ENCODE results near the gene ALOX15B. TPM values are rescaled to one million over a fixed set of nuclear protein-coding genes. Genes with fewer than 3 reads are reported as not detected.

The ALOX15B gene
- polyA plus RNA-seq, 1 of the 3 experiments (the other 2 are of a cell fraction): not detected

GRCh38 chr17:8048236-8048635, 9.4 kb downstream of the ALOX15B start:
- H3K4me3 ChIP-seq (ENCODE audit: low read depth in 2 of 2, low read length in 1 of 2): no peak overlapping the region
- H4K20me1 ChIP-seq (ENCODE audit: insufficient read depth): no peaks in the 10 kb centered on the region
- ChIA-PET CTCF (interaction anchor here (3.1 to 9.7 kb wide), 2 partner anchors 9 to 31 kb away, joined by 26 to 143 read pairs; no protein-coding TSS in a partner anchor), POLR2A (no interaction called here)
- no peak overlapping the region for H3K9ac ChIP-seq
- H3K27ac ChIP-seq (ENCODE audit: low read depth in 2 of 2, low read length in 1 of 2): no peak overlapping the region
- no peaks in the 10 kb centered on the region for H3K4me1 ChIP-seq (ENCODE audit: control insufficient read depth in 1 of 2, insufficient read depth in 2 of 2, low read depth in 1 of 2, low read length in 1 of 2)
- no peaks in the 10 kb centered on the region for H3F3A ChIP-seq (replicated peaks; ENCODE audit: insufficient read depth)
- WGBS (ENCODE audit: low lambda C conversion rate): 82% methylated on average over 4 of the region's 12 CpGs
- TF ChIP-seq NRF1 (IDR thresholded peaks at IDR 0.05; ENCODE audit: low read depth, low read length) (no peak), MXI1 (IDR thresholded peaks at IDR 0.05; ENCODE audit: low read depth, low read length) (no peak), TEAD4 (IDR thresholded peaks at IDR 0.05; ENCODE audit: borderline replicate concordance, insufficient read depth) (no peak), EZH2phosphoT487 (IDR thresholded peaks at IDR 0.05; ENCODE audit: borderline replicate concordance, low read depth) (no peak), RAD21 (IDR thresholded peaks at IDR 0.05; ENCODE audit: low read length) (no peak), GATA2 (CRISPR knock-in tag; IDR thresholded peaks at IDR 0.05) (no peak), JUND (IDR thresholded peaks at IDR 0.05) (no peak), SMC3 (IDR thresholded peaks at IDR 0.05; ENCODE audit: low read depth, low read length) (no peak), GABPA (IDR thresholded peaks at IDR 0.05; ENCODE audit: low read depth) (no peak), SIN3A (IDR thresholded peaks at IDR 0.05; ENCODE audit: borderline replicate concordance, low read depth, low read length) (no peak), NFIC (IDR thresholded peaks at IDR 0.05; ENCODE audit: borderline replicate concordance) (no peak), TAF1 (IDR thresholded peaks at IDR 0.05; ENCODE audit: borderline replicate concordance, low read depth, low read length) (no peak), RXRA (IDR thresholded peaks at IDR 0.05; ENCODE audit: borderline replicate concordance, low read depth) (no peak), USF1 (IDR thresholded peaks at IDR 0.05; ENCODE audit: borderline replicate concordance, low read depth) (no peak), RFX5 (IDR thresholded peaks at IDR 0.05; ENCODE audit: low read length) (no peak), TCF12 (IDR thresholded peaks at IDR 0.05) (no peak), CHD2 (IDR thresholded peaks at IDR 0.05; ENCODE audit: low read length, partially characterized antibody) (no peak)
- TF ChIP-seq, protein P1, sequence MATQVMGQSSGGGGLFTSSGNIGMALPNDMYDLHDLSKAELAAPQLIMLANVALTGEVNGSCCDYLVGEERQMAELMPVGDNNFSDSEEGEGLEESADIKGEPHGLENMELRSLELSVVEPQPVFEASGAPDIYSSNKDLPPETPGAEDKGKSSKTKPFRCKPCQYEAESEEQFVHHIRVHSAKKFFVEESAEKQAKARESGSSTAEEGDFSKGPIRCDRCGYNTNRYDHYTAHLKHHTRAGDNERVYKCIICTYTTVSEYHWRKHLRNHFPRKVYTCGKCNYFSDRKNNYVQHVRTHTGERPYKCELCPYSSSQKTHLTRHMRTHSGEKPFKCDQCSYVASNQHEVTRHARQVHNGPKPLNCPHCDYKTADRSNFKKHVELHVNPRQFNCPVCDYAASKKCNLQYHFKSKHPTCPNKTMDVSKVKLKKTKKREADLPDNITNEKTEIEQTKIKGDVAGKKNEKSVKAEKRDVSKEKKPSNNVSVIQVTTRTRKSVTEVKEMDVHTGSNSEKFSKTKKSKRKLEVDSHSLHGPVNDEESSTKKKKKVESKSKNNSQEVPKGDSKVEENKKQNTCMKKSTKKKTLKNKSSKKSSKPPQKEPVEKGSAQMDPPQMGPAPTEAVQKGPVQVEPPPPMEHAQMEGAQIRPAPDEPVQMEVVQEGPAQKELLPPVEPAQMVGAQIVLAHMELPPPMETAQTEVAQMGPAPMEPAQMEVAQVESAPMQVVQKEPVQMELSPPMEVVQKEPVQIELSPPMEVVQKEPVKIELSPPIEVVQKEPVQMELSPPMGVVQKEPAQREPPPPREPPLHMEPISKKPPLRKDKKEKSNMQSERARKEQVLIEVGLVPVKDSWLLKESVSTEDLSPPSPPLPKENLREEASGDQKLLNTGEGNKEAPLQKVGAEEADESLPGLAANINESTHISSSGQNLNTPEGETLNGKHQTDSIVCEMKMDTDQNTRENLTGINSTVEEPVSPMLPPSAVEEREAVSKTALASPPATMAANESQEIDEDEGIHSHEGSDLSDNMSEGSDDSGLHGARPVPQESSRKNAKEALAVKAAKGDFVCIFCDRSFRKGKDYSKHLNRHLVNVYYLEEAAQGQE (IDR thresholded peaks at IDR 0.05; ENCODE audit: low read depth, low read length): no peak
- peaks cover 10% of the 10 kb centered on the region for H3K27me3 ChIP-seq (ENCODE audit: insufficient read depth)
- no peaks in the 10 kb centered on the region for H3K9me2 ChIP-seq
- no peak overlapping the region for H3K4me2 ChIP-seq
- H3K36me3 ChIP-seq (replicated peaks in 1 of 2; ENCODE audit: control insufficient read depth in 1 of 2, insufficient read depth in 2 of 2, low read length in 1 of 2): no peaks in the 10 kb centered on the region
- H2AFZ ChIP-seq (ENCODE audit: low read depth): no peak overlapping the region
- H3K79me2 ChIP-seq (ENCODE audit: insufficient read depth): no peaks in the 10 kb centered on the region
- no peak for DNase-seq
- no peaks in the 10 kb centered on the region for H3K9me3 ChIP-seq
